ENCODE measurements around the gene GSK3A.

DNA sequence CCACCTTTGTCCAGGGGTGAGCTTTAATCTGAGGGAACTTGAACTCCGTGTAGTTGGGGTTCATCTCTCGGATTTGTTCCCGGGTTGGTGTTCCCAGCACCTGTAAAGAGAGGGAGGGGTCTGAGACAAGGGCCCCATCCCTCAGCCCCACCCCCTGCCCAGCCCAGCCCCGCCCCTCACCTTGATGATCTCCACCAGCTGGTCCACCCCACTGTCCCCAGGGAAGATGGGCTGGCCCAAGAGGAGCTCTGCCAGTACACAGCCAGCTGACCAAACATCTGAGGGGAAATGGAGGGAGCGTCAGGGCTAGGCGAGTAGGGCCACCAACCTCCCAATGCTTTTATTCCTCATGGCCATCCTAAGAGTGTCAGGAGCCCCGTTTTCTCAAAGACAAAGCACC lies 9.3 kb downstream of the GSK3A start:
- TF ChIP-seq, protein P1, sequence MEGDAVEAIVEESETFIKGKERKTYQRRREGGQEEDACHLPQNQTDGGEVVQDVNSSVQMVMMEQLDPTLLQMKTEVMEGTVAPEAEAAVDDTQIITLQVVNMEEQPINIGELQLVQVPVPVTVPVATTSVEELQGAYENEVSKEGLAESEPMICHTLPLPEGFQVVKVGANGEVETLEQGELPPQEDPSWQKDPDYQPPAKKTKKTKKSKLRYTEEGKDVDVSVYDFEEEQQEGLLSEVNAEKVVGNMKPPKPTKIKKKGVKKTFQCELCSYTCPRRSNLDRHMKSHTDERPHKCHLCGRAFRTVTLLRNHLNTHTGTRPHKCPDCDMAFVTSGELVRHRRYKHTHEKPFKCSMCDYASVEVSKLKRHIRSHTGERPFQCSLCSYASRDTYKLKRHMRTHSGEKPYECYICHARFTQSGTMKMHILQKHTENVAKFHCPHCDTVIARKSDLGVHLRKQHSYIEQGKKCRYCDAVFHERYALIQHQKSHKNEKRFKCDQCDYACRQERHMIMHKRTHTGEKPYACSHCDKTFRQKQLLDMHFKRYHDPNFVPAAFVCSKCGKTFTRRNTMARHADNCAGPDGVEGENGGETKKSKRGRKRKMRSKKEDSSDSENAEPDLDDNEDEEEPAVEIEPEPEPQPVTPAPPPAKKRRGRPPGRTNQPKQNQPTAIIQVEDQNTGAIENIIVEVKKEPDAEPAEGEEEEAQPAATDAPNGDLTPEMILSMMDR (IDR thresholded peaks at IDR 0.05; ENCODE audit: low read depth, low read length): no peak
- no peak for TF ChIP-seq EZH2phosphoT487 (IDR thresholded peaks at IDR 0.05; ENCODE audit: low read depth)
